Immature natural killer cell (primary cell): ENCODE data around the gene EMC8. TPM values are rescaled to one million over a fixed set of nuclear protein-coding genes. Genes with fewer than 3 reads are reported as not detected.
A peak's percentile ranks its signal among the peaks of the same experiment; 100 is the strongest.

Experiments used
- DNase-seq, 3 donors: peaks; one replicate each; pipeline ENCODE4 v3.0.0; 2022; ENCODE audit warnings: mixed read lengths in 1 of 3
- H3K27ac Mint-ChIP-seq, 6 donors: one replicate each; pipeline ENCODE4 v1.8.0; 2020; ENCODE audit warnings: mixed read lengths in 6 of 6, mild to moderate bottlenecking in 5 of 6, inconsistent platforms in 4 of 6, moderate library complexity in 3 of 6
- H3K27me3 Mint-ChIP-seq, 3 donors: one replicate each; pipeline ENCODE4 v1.8.0; 2020 to 2021; ENCODE audit warnings: low read depth in 3 of 3, mild to moderate bottlenecking in 3 of 3, mixed read lengths in 3 of 3, moderate library complexity in 3 of 3, inconsistent platforms in 1 of 3
- H3K36me3 Mint-ChIP-seq, 3 donors: one replicate each; pipeline ENCODE4 v1.8.0; 2020; ENCODE audit warnings: mixed read lengths in 3 of 3, inconsistent platforms in 2 of 3, mild to moderate bottlenecking in 2 of 3
- H3K4me1 Mint-ChIP-seq, 2 donors: one replicate each; pipeline ENCODE4 v1.8.0; 2020; ENCODE audit warnings: inconsistent platforms in 2 of 2, mild to moderate bottlenecking in 2 of 2, mixed read lengths in 2 of 2, moderate library complexity in 1 of 2
- H3K4me3 Mint-ChIP-seq, 5 donors: one replicate each; pipeline ENCODE4 v1.8.0; 2020; ENCODE audit warnings: mild to moderate bottlenecking in 5 of 5, mixed read lengths in 5 of 5, inconsistent platforms in 3 of 5, moderate library complexity in 3 of 5
- H3K9me3 Mint-ChIP-seq, 6 donors: one replicate each; pipeline ENCODE4 v1.8.0; 2020; ENCODE audit warnings: mild to moderate bottlenecking in 6 of 6, mixed read lengths in 6 of 6, inconsistent platforms in 4 of 6, moderate library complexity in 3 of 6
- polyA plus RNA-seq, 3 donors: library from polyadenylated mRNA; unstranded; fragments of 300-500 nt; fragmentation: Illumina TruSeq; gene quantifications; one replicate each; pipeline ENCODE4 v1.2.3, GENCODE V29; 2021

The EMC8 gene
- polyA plus RNA-seq, 3 donors from 2014 or later = 25.4 to 34.6 (median 26.1) TPM

GRCh38 chr16:85781156-85781555, 18.2 kb downstream of the EMC8 start:
- peaks cover 25 to 64% (median 44%) of the 10 kb centered on the region in 3 donors for H3K36me3 Mint-ChIP-seq
- peaks cover 22 to 39% of the 10 kb centered on the region in 2 donors for H3K4me1 Mint-ChIP-seq
- DNase-seq = no peak
- no peak overlapping the region for H3K4me3 Mint-ChIP-seq
- no peaks in the 10 kb centered on the region for H3K9me3 Mint-ChIP-seq
- no peak overlapping the region for H3K27ac Mint-ChIP-seq
- H3K27me3 Mint-ChIP-seq = peaks cover 0 to 3% (median 2%) of the 10 kb centered on the region in 3 donors

- peaks cover 17 to 56% (median 36%) of the 10 kb centered on the region in 3 donors for H3K36me3 Mint-ChIP-seq
- no peak for DNase-seq
- H3K27me3 Mint-ChIP-seq = peaks cover 0 to 3% (median 2%) of the 10 kb centered on the region in 3 donors
- no peaks in the 10 kb centered on the region for H3K9me3 Mint-ChIP-seq
- no peak overlapping the region for H3K4me3 Mint-ChIP-seq
- no peak overlapping the region for H3K27ac Mint-ChIP-seq
- peaks cover 22 to 31% of the 10 kb centered on the region in 2 donors for H3K4me1 Mint-ChIP-seq
Observed at GRCh38 chr16:85780281-85780680, 19.1 kb downstream of the EMC8 start.

- Mint-ChIP-seq H3K4me3 (peak overlapping the region in 4 of 5 donors; percentile 22 to 49 (median 30)), H3K4me1 (peaks cover 22 to 31% of the 10 kb centered on the region in 2 donors), H3K27me3 (peaks cover 0 to 3% (median 2%) of the 10 kb centered on the region in 3 donors), H3K27ac (peak overlapping the region in 3 of 6 donors; percentile 40 to 58 (median 49)), H3K36me3 (peaks cover 17 to 59% (median 40%) of the 10 kb centered on the region in 3 donors), H3K9me3 (no peaks in the 10 kb centered on the region)
- peak; percentile 61 to 66 (median 63) for DNase-seq
Observed at GRCh38 chr16:85778873-85779272, 20.5 kb downstream of the EMC8 start.

- no peak for DNase-seq
- Mint-ChIP-seq H3K36me3 (peaks cover 17 to 55% (median 39%) of the 10 kb centered on the region in 3 donors), H3K27me3 (no peaks in the 10 kb centered on the region), H3K4me3 (peak overlapping the region in 1 of 5 donors; percentile 14), H3K4me1 (peaks cover 21 to 31% of the 10 kb centered on the region in 2 donors), H3K9me3 (no peaks in the 10 kb centered on the region), H3K27ac (no peak overlapping the region)
Observed at GRCh38 chr16:85777583-85778310, 21.6 kb downstream of the EMC8 start.

GRCh38 chr16:85774811-85775210, 24.5 kb downstream of the EMC8 start:
- peaks cover 19 to 22% of the 10 kb centered on the region in 2 donors for H3K4me1 Mint-ChIP-seq
- no peak overlapping the region for H3K4me3 Mint-ChIP-seq
- no peaks in the 10 kb centered on the region for H3K9me3 Mint-ChIP-seq
- no peak overlapping the region for H3K27ac Mint-ChIP-seq
- H3K27me3 Mint-ChIP-seq = peaks cover 0 to 2% (median 2%) of the 10 kb centered on the region in 3 donors
- peaks cover 3 to 44% (median 31%) of the 10 kb centered on the region in 3 donors for H3K36me3 Mint-ChIP-seq
- DNase-seq = no peak

GRCh38 chr16:85774136-85774535, 25.2 kb downstream of the EMC8 start:
- Mint-ChIP-seq H3K27me3 (peaks cover 0 to 2% (median 2%) of the 10 kb centered on the region in 3 donors), H3K9me3 (no peaks in the 10 kb centered on the region), H3K27ac (no peak overlapping the region), H3K4me1 (peaks cover 12 to 15% of the 10 kb centered on the region in 2 donors), H3K36me3 (peaks cover 0 to 39% (median 26%) of the 10 kb centered on the region in 3 donors), H3K4me3 (no peak overlapping the region)
- no peak for DNase-seq

GRCh38 chr16:85773044-85773443, 26.3 kb downstream of the EMC8 start:
- Mint-ChIP-seq H3K36me3 (peaks cover 0 to 29% (median 16%) of the 10 kb centered on the region in 3 donors), H3K9me3 (no peaks in the 10 kb centered on the region), H3K4me3 (no peak overlapping the region), H3K27ac (no peak overlapping the region), H3K27me3 (peaks cover under 1 to 2% (median 2%) of the 10 kb centered on the region in 3 donors), H3K4me1 (peaks cover 2 to 4% of the 10 kb centered on the region in 2 donors)
- no peak for DNase-seq

- Mint-ChIP-seq H3K27me3 (peaks cover 2 to 4% (median 3%) of the 10 kb centered on the region in 3 donors), H3K4me3 (no peak overlapping the region), H3K4me1 (no peaks in the 10 kb centered on the region), H3K27ac (no peak overlapping the region), H3K36me3 (peaks cover 0 to 13% (median 7%) of the 10 kb centered on the region in 3 donors), H3K9me3 (no peaks in the 10 kb centered on the region)
- no peak for DNase-seq
Observed at GRCh38 chr16:85770741-85771140, 28.6 kb downstream of the EMC8 start.

GRCh38 chr16:85768199-85768598, 31.1 kb downstream of the EMC8 start:
- no peak overlapping the region for H3K4me3 Mint-ChIP-seq
- peaks cover 0 to 10% (median 4%) of the 10 kb centered on the region in 3 donors for H3K36me3 Mint-ChIP-seq
- H3K4me1 Mint-ChIP-seq = no peaks in the 10 kb centered on the region
- DNase-seq = no peak
- no peaks in the 10 kb centered on the region for H3K9me3 Mint-ChIP-seq
- H3K27ac Mint-ChIP-seq = no peak overlapping the region
- H3K27me3 Mint-ChIP-seq = peaks cover 3 to 7% (median 6%) of the 10 kb centered on the region in 3 donors

- H3K27ac Mint-ChIP-seq = no peak overlapping the region
- no peak for DNase-seq
Observed at GRCh38 chr16:85767531-85767930, 31.8 kb downstream of the EMC8 start.

GRCh38 chr16:85765767-85766166, 33.6 kb downstream of the EMC8 start:
- peaks cover 0 to 7% (median 4%) of the 10 kb centered on the region in 3 donors for H3K36me3 Mint-ChIP-seq
- peaks cover 4 to 7% (median 6%) of the 10 kb centered on the region in 3 donors for H3K27me3 Mint-ChIP-seq
- no peaks in the 10 kb centered on the region for H3K4me1 Mint-ChIP-seq
- H3K9me3 Mint-ChIP-seq = no peaks in the 10 kb centered on the region
- no peak overlapping the region for H3K4me3 Mint-ChIP-seq
- no peak overlapping the region for H3K27ac Mint-ChIP-seq
- no peak for DNase-seq

More at GRCh38 chr16:85767531-85767930, 31.8 kb downstream of the EMC8 start:
- Mint-ChIP-seq H3K9me3 (no peaks in the 10 kb centered on the region), H3K27me3 (peaks cover 3 to 7% (median 6%) of the 10 kb centered on the region in 3 donors), H3K4me3 (no peak overlapping the region), H3K4me1 (no peaks in the 10 kb centered on the region), H3K36me3 (peaks cover 0 to 10% (median 4%) of the 10 kb centered on the region in 3 donors)

GRCh38 chr16:85765211-85765610, 34.1 kb downstream of the EMC8 start:
- DNase-seq = no peak
- Mint-ChIP-seq H3K4me1 (no peaks in the 10 kb centered on the region), H3K27ac (no peak overlapping the region), H3K27me3 (peaks cover 4 to 7% (median 6%) of the 10 kb centered on the region in 3 donors), H3K36me3 (peaks cover 0 to 4% (median 4%) of the 10 kb centered on the region in 3 donors), H3K9me3 (no peaks in the 10 kb centered on the region), H3K4me3 (no peak overlapping the region)

- Mint-ChIP-seq H3K9me3 (no peaks in the 10 kb centered on the region), H3K27me3 (peaks cover 6 to 7% (median 7%) of the 10 kb centered on the region in 3 donors), H3K4me1 (peaks cover 0 to 6% of the 10 kb centered on the region in 2 donors), H3K36me3 (no peaks in the 10 kb centered on the region), H3K4me3 (no peak overlapping the region), H3K27ac (no peak overlapping the region)
- no peak for DNase-seq
Observed at GRCh38 chr16:85763616-85764015, 35.7 kb downstream of the EMC8 start.

- H3K27me3 Mint-ChIP-seq = peaks cover 5 to 6% (median 6%) of the 10 kb centered on the region in 3 donors
- no peak for DNase-seq
- H3K4me1 Mint-ChIP-seq = peaks cover 0 to 6% of the 10 kb centered on the region in 2 donors
- no peak overlapping the region for H3K27ac Mint-ChIP-seq
- H3K36me3 Mint-ChIP-seq = no peaks in the 10 kb centered on the region
- no peak overlapping the region for H3K4me3 Mint-ChIP-seq
- no peaks in the 10 kb centered on the region for H3K9me3 Mint-ChIP-seq
Observed at GRCh38 chr16:85762970-85763369, 36.4 kb downstream of the EMC8 start.
